HG03571 (cell line): Measurements from ENCODE around the gene FBXO45.
"Not testable (repeated sequence)": the region's sequence is repeated elsewhere in the genome, so short reads cannot be mapped to it uniquely, and the experiment has no call there.

Source experiments
- ATAC-seq: cut with Tn5 transposase; IDR thresholded peaks from one replicate; pipeline ENCODE4 v1.9.1; 2021; ENCODE audit not compliant: unreplicated experiment

The FBXO45 gene

DNA sequence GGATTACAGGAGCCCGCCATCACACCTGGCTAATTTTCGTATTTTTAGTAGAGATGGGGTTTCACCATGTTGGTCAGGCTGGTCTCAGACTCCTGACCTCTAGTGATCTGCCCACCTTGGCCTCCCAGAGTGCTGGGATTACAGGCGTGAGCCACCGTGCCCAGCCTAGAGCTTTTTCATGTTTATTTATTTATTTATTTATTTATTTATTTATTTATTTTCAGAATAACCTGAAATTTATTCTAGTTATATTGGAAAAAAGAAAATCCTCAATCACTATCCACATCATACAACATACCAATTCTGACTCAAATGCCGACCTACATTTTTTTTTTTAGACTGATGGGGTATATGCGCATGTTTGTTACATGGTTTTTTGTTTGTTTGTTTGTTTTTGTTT lies 46.8 kb downstream of the FBXO45 start:
- ATAC-seq = not testable (repeated sequence)

DNA sequence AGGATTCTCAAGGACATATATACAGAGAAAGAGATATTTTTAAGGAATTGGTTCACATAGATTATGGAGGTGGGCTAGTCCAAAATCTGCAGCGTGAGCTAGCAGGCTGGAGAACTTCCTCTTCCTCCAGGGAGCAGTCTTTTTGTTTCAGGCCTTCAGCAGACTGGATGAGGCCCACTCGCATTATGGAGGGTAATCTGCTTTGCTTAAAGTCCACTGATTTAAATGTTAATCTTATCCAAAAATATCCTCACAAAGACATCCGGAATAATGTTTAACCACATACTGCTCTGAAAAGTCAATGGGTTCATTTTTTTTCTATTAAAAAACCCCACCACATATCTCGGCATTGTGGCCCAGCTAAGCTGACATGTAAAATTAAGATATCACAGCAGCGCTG lies 48.8 kb downstream of the FBXO45 start:
- no peak for ATAC-seq

DNA sequence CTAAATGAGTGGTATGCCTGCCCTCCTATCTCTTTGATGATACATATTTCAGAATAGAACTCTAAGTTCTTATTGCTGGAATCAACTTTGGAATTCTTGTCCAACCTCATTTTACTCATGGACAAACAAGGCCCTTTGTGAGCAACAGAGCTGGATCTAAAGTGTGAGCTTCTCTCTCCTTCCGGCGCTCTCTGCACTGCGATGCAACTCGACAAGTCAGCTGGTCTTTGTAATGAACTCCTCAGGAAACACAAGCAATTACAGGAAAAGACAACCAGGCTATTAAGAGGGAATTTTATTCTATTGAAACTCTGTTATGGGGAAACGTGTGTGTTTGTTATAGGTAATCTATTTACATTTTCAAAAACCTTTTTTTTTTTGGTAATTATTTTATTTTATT lies 50.8 kb downstream of the FBXO45 start:
- ATAC-seq = no peak

DNA sequence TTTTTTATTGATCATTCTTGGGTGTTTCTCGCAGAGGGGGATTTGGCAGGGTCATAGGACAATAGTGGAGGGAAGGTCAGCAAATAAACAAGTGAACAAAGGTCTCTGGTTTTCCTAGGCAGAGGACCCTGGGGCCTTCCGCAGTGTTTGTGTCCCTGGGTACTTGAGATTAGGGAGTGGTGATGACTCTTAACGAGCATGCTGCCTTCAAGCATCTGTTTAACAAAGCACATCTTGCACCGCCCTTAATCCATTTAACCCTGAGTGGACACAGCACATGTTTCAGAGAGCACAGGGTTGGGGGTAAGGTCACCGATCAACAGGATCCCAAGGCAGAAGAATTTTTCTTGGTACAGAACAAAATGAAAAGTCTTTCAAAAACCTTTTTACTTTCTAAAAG lies 51.2 kb downstream of the FBXO45 start:
- ATAC-seq = not testable (repeated sequence)

DNA sequence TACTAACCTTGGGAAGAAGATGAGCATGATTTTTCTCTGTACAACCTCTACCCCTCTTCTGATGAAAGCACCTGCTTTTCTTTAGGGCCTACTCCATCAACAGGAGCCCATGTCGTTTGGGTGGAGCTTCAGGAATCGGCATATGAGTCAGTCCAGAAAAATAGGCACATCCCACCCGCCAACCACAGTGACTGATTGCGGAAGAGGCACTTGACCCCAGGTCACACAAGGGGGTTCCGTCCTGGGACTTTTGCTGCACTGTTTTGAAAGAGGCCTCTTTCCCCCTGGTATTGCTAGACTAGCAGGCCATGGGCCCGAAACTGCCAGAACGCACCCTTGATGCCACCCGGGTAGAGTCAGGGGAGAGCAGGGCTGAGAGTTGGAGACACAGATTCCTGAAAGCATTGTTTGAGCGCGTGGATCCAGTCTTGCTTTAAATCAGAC lies 51.7 kb downstream of the FBXO45 start:
- ATAC-seq = no peak

DNA sequence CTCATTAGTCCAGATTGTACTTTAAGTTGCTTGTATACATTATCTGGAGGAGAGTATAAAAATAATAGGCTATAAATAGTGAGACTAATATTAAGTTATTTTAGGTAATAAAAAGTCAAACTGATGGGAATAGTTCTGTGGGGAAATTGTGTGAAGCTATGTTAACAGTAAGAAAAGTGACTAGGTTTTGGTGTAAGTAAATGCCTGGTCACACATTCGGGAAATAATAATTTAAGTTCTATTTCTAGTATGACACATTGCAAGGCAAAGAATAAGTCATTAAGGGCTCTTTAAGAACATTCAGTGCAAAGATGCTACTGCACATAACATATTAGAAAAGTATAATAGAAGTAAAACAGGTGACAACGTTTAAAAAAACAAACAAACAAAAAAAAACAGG lies 52.2 kb downstream of the FBXO45 start:
- no peak for ATAC-seq

DNA sequence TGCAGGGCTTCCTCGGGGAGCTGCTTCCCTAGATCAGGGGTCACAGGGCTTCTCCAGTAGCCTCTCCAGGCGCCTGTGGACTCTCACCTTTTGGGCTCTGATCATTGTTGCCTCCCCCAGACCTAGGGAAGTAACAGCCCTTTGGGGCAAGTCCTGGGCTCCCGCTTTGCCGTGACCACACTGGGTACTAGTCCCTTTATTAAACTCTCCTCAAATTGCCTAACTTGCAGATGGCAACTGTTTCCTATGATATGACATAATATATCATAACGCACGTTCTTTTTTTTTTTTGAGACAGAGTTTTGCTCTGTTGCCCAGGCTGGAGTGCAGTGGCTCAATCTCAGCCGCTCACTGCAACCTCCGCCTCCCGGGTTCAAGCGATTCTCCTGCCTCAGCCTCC lies 53.2 kb downstream of the FBXO45 start:
- no peak for ATAC-seq

DNA sequence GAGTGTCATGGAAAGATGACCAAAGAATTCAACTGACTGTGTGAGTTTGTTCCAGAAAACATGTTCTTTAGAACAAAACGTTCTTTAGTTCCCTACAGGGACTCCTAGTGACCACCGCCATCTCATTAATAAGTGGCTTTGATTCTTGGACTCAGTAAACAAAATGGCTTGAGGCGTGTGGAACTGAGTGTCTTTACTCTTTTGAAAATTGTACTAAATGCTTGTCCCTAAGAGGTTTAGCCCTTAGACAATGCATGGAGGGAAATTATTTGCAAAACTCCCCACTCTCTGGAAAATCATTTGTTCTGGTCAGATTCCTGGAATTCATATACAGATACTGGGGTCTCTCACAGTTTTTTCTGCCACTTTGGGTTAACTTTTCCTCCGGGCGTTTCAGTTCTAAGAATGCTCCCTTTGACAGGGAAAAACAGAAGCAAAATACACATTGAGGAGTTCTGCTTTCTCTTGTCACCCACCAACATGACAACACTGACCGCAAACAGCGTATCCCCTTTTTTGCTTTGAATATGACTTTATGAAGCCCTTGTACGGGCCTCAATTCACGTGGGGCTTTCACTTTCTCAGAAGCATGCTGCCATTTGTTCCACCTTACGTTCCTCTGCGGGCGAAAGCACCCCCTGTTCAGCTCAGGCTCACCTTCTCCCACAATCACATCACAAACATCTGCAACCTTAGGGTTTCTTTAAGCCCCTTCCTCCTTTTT lies 55.8 kb downstream of the FBXO45 start:
- peak; percentile 52 for ATAC-seq

DNA sequence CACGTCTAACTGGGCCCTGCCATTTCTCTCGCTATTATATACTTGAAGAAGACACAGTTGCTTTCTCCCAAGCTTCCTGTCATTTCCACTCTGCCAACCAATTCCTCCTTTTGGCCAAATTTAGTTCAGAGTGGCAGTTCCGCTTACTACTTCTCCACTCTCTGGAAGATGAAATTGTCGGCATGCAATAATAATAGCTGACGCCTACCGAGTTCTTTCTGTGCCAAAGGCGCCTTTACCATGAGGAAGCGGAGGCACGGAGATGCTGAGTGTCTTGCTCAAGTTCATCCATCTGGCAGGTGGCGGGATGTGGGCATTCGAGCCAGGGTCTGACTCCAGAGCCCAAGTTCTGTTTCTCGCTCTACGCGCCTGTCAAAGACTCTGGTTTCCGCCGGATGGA lies 56.4 kb downstream of the FBXO45 start:
- no peak for ATAC-seq

DNA sequence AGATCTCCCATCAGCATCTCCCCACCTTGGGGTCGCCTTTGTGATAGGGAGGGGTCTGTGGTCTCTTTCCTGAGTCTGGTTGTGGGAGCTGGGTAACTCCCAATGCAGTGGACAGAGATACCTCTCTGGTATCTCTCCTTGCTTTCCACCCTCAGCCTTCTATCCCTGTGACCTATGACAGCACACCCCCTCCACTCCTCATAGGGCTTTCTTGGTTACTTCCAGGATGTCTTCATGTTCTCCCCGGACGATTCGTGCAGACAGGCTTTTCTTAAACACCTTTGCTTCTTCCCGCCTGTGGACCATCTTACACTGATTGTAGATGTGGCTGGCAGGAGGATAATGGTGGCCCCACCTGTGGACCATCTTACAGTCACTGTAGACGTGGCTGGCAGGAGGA lies 56.9 kb downstream of the FBXO45 start:
- ATAC-seq = no peak

DNA sequence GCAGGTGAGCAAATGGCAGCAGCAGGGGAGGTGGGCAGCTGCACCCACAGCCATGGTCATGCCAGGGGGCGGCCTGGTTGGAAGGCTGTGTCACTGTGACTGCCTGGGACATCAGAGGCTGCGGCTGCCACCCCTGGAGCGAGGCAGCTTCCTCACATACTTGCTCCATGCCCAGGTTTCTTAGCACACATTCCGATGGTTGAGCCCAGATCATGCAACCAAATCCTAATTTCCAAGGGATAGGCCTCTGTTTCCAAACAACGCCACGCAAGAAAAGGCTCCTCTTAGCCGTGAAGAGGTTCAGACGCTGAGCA lies 59.4 kb downstream of the FBXO45 start:
- ATAC-seq = no peak

DNA sequence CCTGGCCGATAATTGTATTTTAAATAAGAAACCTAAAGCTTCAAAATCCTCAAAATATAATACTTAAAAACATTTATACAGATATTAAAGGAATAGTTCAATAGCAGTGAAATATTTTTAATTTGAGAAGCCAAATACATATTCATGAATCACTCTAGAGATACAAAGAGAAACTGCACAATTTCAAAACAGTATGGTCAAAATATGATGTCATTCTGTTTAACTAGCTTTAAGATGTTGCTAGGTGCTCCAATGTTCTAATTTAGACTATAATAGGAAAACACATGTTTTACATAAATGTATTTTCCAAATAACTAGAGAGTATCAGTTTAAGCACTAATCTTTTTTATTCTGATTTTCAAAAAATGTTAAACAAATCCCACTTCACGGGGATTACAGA lies 60.8 kb downstream of the FBXO45 start:
- ATAC-seq = no peak

DNA sequence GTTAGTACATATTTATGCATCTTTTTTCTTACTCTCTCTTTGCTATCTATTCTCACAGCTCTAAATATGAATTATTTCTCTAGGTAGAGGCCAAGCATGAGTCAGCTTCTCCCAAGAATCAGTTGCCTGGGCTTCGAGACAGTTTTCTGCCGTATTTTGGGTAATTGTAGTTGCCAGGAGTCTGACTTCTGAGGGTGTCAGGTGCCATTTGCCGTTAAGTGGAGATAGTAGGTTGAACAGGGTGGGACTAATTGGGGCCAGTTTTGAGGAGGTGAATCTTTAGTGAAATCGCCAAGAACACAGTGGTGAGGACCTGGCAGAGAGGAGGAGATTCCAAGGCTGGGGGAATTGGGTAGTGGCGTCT lies 63.2 kb downstream of the FBXO45 start:
- no peak for ATAC-seq

DNA sequence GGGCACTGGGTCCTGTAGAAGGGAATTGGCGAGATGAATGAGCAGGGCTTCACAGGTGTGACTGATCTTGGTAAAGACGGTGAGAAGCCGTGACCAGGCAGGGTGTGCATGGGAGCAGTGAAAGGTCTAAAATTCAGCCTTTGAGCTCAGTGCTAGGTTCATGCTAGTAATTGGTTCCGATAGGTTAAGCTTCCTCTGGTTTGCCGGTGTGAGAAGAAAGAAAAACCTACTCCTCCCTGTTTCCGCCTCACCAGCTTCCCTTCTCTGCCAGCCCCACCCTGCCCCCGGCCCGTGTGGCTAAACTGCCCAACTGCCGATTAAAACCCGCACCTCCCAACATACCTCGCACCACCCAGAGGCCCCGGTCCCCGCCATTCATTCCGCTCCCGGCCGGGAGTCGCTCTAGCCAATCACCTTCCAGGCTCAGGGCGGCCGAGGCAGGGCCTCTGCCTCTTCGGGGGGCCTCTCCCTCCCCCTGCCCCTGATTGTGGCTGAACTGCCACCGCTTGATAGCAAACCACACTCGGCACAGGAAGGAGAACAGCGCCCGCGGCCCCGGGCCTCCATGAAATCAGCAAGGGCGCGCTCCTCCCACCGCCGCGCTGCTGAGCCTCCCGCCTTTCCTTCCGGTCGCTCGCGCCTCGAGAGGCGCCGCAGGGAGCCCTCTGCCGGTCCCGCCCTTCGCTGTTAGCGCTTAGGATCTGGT lies 63.7 kb downstream of the FBXO45 start:
- ATAC-seq = peak; percentile 65

DNA sequence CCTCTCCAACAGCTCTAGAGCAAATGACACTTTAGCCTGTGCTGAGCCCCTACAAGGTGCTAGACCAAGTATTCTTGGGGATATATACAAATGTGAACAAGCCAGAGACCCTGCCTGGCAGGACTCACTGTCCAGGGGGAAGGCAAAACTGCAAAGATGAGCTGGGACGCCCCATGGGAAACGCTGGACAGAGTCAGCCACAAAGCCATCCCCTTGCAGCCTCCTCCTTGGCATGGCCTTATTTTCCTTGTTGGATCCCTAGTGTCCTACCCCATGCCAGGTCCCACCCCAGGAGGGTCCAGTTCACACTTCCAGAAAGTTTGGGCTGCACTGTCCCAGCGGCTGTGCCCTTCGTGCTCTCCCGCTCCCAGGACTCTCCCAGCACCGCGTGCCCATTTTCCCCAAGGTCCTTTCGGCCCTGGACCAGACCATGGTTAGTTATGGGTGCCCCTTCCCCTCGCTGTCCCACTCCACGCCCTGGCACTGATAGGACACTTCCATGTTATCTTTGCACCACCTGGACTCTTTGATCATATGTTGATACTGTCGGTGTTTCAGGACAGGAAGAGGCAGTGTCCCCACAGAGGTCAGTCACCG lies 65.2 kb downstream of the FBXO45 start:
- ATAC-seq = no peak

DNA sequence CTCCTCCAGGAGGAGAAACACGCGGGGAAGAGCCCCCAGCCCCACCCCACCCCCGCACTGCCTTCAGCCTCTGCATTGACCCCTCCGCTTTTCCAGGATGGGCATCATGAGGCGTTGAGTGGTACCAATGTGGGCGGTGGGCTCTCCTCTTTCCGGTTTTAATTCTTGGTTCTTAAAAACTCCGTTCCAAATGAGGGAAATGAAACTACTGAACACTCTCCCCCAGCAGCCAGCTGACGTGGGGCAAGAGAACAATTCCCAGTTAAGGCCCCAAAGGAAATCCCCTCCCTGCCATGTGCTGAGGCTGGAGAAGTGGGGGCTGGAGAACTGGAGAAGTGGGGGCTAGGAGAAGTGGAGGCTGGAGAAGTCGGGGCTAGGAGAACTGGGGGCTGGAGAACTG lies 65.8 kb downstream of the FBXO45 start:
- no peak for ATAC-seq

DNA sequence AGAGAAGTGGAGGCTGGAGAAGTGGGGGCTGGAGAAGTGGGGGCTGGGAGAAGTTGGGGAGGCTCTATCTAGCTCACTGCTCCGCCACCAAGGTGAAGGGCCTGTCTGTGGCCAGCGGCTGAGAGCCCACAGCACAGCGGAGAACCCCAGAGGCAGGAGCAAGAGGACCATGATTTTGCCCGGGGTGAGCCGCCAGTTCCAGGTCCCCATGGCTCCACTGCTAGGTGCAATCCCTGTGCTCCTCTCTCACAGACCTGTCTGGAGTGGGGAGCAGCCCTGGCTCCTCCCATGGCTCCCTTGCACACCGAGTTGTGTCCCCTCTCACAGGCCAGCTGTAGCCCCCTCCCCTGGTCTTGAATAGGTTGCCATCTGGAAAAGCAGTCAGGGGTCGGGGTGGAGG lies 66.4 kb downstream of the FBXO45 start:
- ATAC-seq = no peak

DNA sequence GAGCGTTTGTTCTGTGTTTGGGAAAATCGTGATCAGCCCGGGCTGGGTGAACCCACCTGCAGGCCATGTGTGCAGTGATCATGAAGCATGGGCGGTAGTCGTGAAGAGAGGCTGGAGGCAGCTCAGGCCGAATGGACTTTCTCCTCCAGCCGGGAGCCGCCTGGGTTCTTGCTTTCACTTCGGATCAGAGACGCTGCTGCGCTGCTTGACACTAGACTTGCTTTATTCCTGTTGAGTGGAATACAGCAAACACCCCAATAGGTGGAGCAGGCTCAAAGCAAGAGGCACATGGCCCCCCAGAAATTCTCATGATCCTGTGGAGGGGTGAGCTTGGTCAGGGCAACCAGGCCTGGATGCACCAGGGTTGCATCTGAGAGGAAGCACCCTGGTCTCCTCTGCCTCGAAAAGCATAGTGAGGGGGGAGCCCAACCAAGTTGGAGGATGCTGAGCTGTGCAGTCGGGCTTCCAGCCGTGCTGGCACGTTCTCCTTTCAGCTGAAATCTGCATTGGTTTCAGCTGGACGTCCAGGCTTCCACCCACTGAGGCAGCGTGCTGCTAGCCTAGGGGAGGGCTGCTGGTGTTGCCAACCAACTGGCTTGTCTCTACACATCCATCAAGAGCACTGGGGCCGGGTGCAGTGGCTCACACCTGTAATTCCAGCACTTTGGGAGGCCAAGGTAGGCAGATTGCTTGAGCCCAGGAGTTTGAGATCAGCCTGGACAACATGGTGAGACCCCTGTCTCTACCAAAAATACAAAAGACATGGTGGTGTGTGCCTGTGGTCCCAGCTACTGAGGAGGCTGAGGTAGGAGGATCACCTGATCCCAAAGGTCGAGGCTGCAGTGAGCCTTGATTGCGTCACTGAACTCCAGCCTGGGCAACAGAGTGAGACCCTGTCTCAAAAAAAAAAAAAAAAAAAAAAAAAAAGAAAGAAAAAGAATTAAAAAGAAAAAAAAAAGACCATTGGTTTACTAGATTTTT lies 68.2 kb downstream of the FBXO45 start:
- no peak for ATAC-seq

DNA sequence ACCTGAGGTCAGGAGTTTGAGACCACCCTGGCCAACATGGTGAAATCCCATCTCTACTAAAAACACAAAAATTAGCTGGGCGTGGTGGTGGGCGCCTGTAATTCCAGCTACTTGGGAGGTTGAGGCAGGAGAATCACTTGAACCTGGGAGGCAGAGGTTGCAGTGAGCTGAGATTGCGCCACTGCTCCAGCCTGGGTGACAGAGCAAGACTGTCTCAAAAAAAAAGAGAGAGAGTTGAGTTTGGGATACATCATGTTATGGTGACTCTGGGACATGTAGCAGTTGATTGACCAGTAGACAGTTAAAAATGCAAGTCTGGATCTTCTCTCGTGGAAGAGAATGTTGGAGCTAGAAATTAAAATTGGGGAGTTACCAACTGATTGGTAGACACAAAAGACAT lies 69.5 kb downstream of the FBXO45 start:
- ATAC-seq = not testable (repeated sequence)
